T-cell (primary cell): ENCODE results near the gene DGUOK. TPM values are rescaled to one million over a fixed set of nuclear protein-coding genes. Genes with fewer than 3 reads are reported as not detected.

Experiments
- ATAC-seq, 4 experiments: fragments of 200-7000 bp in 3 of 4; fragments of 150-1000 bp in 1 of 4; cut with Tn5 transposase; replicated peaks in 1 of 4; 1 replicate in 3 of 4; 2 replicates in 1 of 4; pipeline ENCODE4 v1.10.0; 2021; ENCODE audit warnings: moderate library complexity in 3 of 4, mild to moderate bottlenecking in 2 of 4, moderate number of reproducible peaks in 1 of 4
- CTCF ChIA-PET, 2 donors: fragments of 300-600 bp; sonication (Branson Sonifier 250); formaldehyde crosslinking; loops; one replicate each; lab custom pipeline; 2022; ENCODE audit warnings: antibody characterized with exemption in 2 of 2; lab: Charles Lee
- POLR2A ChIA-PET, 2 donors: fragments of 300-600 bp; sonication (Branson Sonifier 250); formaldehyde crosslinking; loops; one replicate each; lab custom pipeline; 2022; ENCODE audit warnings: antibody characterized with exemption in 2 of 2; lab: Charles Lee
- DNase-seq, 35 experiments: peaks; one replicate each; pipeline versions ENCODE4 v3.0.0 to v3.0.0-alpha.2; 2013 to 2023
- H3K27ac ChIP-seq: one replicate; pipeline ENCODE4 v1.5.1; 2013; ENCODE audit warnings: low read length
- H3K27me3 ChIP-seq, 2 experiments: replicated peaks in 1 of 2; 1 replicate in 1 of 2; 2 replicates in 1 of 2; pipeline versions ENCODE4 v1.6.1 to v1.7.0; 2013; ENCODE audit warnings: low read length in 1 of 2, mixed read lengths in 1 of 2; ENCODE audit not compliant: control insufficient read depth in 2 of 2, insufficient read depth in 2 of 2; ENCODE audit errors: extremely low read depth in 1 of 2
- H3K36me3 ChIP-seq, 2 donors: 1 replicate in 1 of 2; 2 replicates in 1 of 2; pipeline versions ENCODE4 v1.6.1 to v1.7.0; 2013; ENCODE audit warnings: low read length in 1 of 2; ENCODE audit not compliant: control insufficient read depth in 2 of 2, insufficient read depth in 1 of 2; ENCODE audit errors: extremely low read depth in 1 of 2
- H3K4me1 ChIP-seq, 2 experiments: 1 replicate in 1 of 2; 2 replicates in 1 of 2; pipeline versions ENCODE4 v1.6.1 to v1.7.0; 2013; ENCODE audit warnings: low read length in 2 of 2, mixed read lengths in 1 of 2; ENCODE audit not compliant: insufficient read depth in 2 of 2, control insufficient read depth in 1 of 2; ENCODE audit errors: extremely low read depth in 1 of 2
- H3K4me3 ChIP-seq, 2 donors: 1 replicate in 1 of 2; 2 replicates in 1 of 2; pipeline versions ENCODE4 v1.5.1 to v1.7.0; 2013; ENCODE audit warnings: mild to moderate bottlenecking in 2 of 2, low read length in 1 of 2, moderate library complexity in 1 of 2; ENCODE audit not compliant: control insufficient read depth in 1 of 2; ENCODE audit errors: extremely low read depth in 1 of 2
- H3K9me3 ChIP-seq: 2 replicates; pipeline ENCODE4 v1.7.0; 2013
- H3K27ac Mint-ChIP-seq, 2 donors: one replicate each; pipeline ENCODE4 v1.8.0; 2020 to 2021; ENCODE audit warnings: mild to moderate bottlenecking in 2 of 2, mixed read lengths in 2 of 2
- H3K27me3 Mint-ChIP-seq, 2 donors: one replicate each; pipeline ENCODE4 v1.8.0; 2021 to 2022; ENCODE audit warnings: mixed read lengths in 2 of 2
- H3K36me3 Mint-ChIP-seq: one replicate; pipeline ENCODE4 v1.8.0; 2021; ENCODE audit warnings: mixed read lengths
- H3K4me1 Mint-ChIP-seq, 3 donors: one replicate each; pipeline ENCODE4 v1.8.0; 2020 to 2022; ENCODE audit warnings: mixed read lengths in 3 of 3, mild to moderate bottlenecking in 1 of 3
- H3K4me3 Mint-ChIP-seq, 3 donors: one replicate each; pipeline ENCODE4 v1.8.0; 2020 to 2022; ENCODE audit warnings: mild to moderate bottlenecking in 3 of 3, mixed read lengths in 3 of 3, moderate library complexity in 3 of 3
- H3K9me3 Mint-ChIP-seq, 3 donors: one replicate each; pipeline ENCODE4 v1.8.0; 2020 to 2022; ENCODE audit warnings: mixed read lengths in 3 of 3
- WGBS: methylation state at CpG from one replicate; pipeline ENCODE4 v1.1.5; 2013; ENCODE audit warnings: missing lambda C conversion rate; ENCODE audit not compliant: insufficient coverage; 5-methylcytosine and 5-hydroxymethylcytosine counted together
- total RNA-seq, 35 experiments: library from RNA in 6 of 35; stranded (reverse) in 6 of 35; fragments of 120-200 nt in 1 of 35; gene quantifications; one replicate each; pipeline versions ENCODE4 v1.2.1 to v1.2.4 and lab custom pipeline; 2013 to 2026

Gene DGUOK
- total RNA-seq, 5 donors from 2014 or later (not counting 1 experiment from before 2014, with no cell fraction given) = 44.0 to 70.2 (median 62.5) TPM

- CTCF ChIA-PET = interaction anchor here in 1 of 2 donors (0.6 kb wide), 1 partner anchor 118 kb away, joined by 5 read pairs; no protein-coding TSS in a partner anchor
Observed at GRCh38 chr2:73968357-73968937, 41.8 kb downstream of the DGUOK start.

GRCh38 chr2:73969356-73969755 lies 42.7 kb downstream of the DGUOK start:
- no peaks in the 10 kb centered on the region for H3K36me3 ChIP-seq
- Mint-ChIP-seq H3K4me1 (peaks cover 69 to 79% (median 69%) of the 10 kb centered on the region in 3 donors), H3K27me3 (no peaks in the 10 kb centered on the region), H3K9me3 (no peaks in the 10 kb centered on the region), H3K36me3 (no peaks in the 10 kb centered on the region), H3K4me3 (peak overlapping the region in 1 of 3 donors; percentile 73), H3K27ac (peak overlapping the region; percentile 88 to 96)
- H3K4me3 ChIP-seq = no peak overlapping the region
- no peaks in the 10 kb centered on the region for H3K27me3 ChIP-seq
- no peak overlapping the region for H3K27ac ChIP-seq
- 50% methylated on average over 1 of the region's 4 CpGs for WGBS
- ChIA-PET CTCF (interaction anchor here in 1 of 2 donors (1.7 kb wide), 1 partner anchor 18 kb away, joined by 4 read pairs; no protein-coding TSS in a partner anchor), POLR2A (interaction anchor here in 1 of 2 donors (0.9 kb wide), 1 partner anchor 10 kb away, joined by 3 read pairs; no protein-coding TSS in a partner anchor)
- peaks cover 44 to 50% of the 10 kb centered on the region in 2 experiments for H3K4me1 ChIP-seq
- DNase-seq = no peak
- no peaks in the 10 kb centered on the region for H3K9me3 ChIP-seq
- no peak for ATAC-seq

More at GRCh38 chr2:73968357-73968937, 41.8 kb downstream of the DGUOK start:
- Mint-ChIP-seq H3K27ac (peak overlapping the region; percentile 48 to 62), H3K27me3 (no peaks in the 10 kb centered on the region), H3K4me3 (peak overlapping the region in 1 of 3 donors; percentile 8), H3K4me1 (peaks cover 76 to 81% (median 77%) of the 10 kb centered on the region in 3 donors), H3K36me3 (no peaks in the 10 kb centered on the region), H3K9me3 (no peaks in the 10 kb centered on the region)
- Histone ChIP-seq H3K36me3 (no peaks in the 10 kb centered on the region), H3K9me3 (no peaks in the 10 kb centered on the region), H3K4me3 (no peak overlapping the region), H3K27me3 (no peaks in the 10 kb centered on the region), H3K27ac (no peak overlapping the region), H3K4me1 (peaks cover 44 to 50% of the 10 kb centered on the region in 2 experiments)
- no peak for DNase-seq
- 85% methylated on average over 4 of the region's 8 CpGs for WGBS
- ATAC-seq = no peak
- POLR2A ChIA-PET = interaction anchor here (0.6 to 0.7 kb wide), 3 partner anchors 9 to 64 kb away, joined by 4 to 14 read pairs (median 5); no protein-coding TSS in a partner anchor

- ATAC-seq = peak in 3 of 4 experiments; percentile 5 to 25 (median 23)
- Histone ChIP-seq H3K4me3 (no peak overlapping the region), H3K27ac (peak overlapping the region; percentile 77), H3K36me3 (no peaks in the 10 kb centered on the region), H3K9me3 (no peaks in the 10 kb centered on the region), H3K27me3 (no peaks in the 10 kb centered on the region), H3K4me1 (peaks cover 44 to 51% of the 10 kb centered on the region in 2 experiments)
- H3K4me1 Mint-ChIP-seq = peaks cover 65 to 80% (median 67%) of the 10 kb centered on the region in 3 donors
- H3K36me3 Mint-ChIP-seq = no peaks in the 10 kb centered on the region
- ChIA-PET POLR2A (interaction anchor here (0.5 to 1.3 kb wide), 9 partner anchors 9 to 364 kb away, joined by 3 to 9 read pairs (median 4); no protein-coding TSS in a partner anchor), CTCF (interaction anchor here (0.6 to 1.7 kb wide), 4 partner anchors 18 to 275 kb away, joined by 3 to 8 read pairs (median 4); no protein-coding TSS in a partner anchor)
- H3K27ac Mint-ChIP-seq = peak overlapping the region; percentile 88 to 96
- H3K9me3 Mint-ChIP-seq = no peaks in the 10 kb centered on the region
- H3K27me3 Mint-ChIP-seq = no peaks in the 10 kb centered on the region
- 30% methylated on average over 5 of the region's 6 CpGs for WGBS
- no peak for DNase-seq
- peak overlapping the region; percentile 42 to 73 (median 52) for H3K4me3 Mint-ChIP-seq
Observed at GRCh38 chr2:73970141-73970803, 43.6 kb downstream of the DGUOK start.

DNA sequence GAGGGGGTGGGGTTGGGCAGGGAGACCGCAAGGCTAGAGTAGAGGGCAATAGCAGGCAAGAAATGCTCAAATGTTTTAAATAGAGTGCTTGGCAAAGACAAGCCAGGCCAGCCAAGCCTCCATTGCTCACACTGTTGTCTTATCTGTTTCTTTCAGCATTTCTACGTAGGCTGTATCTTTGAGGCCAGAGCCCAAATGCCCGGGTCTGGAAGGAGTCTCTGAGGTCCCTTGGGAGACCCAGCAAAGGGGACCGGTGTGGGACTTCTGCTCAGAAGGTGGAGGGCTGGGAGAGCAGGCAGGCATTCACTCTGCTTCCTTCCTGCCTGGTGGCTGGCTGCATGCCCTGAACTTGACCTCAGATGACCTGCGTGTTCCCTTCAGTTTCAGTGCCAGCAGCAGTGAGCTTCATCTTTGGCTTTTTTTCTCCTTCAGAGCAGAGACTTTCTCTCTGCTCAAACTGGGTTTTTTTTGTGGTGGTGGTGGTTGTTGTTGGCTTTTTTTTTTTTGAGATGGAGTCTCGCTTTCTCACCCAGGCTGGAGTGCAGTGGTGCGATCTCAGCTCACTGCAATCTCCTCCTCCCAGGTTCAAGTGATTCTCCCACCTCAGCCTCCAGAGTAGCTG lies 44.3 kb downstream of the DGUOK start:
- no peaks in the 10 kb centered on the region for H3K9me3 ChIP-seq
- WGBS = 11% methylated on average over 5 of the region's 7 CpGs
- ChIA-PET CTCF (interaction anchor here (0.6 to 1.7 kb wide), 5 partner anchors 16 to 274 kb away, joined by 3 to 8 read pairs (median 4); no protein-coding TSS in a partner anchor), POLR2A (interaction anchor here (0.6 to 1.3 kb wide), 8 partner anchors 14 to 364 kb away, joined by 3 to 9 read pairs (median 4); no protein-coding TSS in a partner anchor)
- peak overlapping the region; percentile 3 to 36 for H3K4me3 ChIP-seq
- H3K4me3 Mint-ChIP-seq = peak overlapping the region; percentile 52 to 73 (median 62)
- DNase-seq (peak; percentile 37 to 86 (median 56)), ATAC-seq (peak; percentile 75 to 90 (median 88))
- H3K27me3 Mint-ChIP-seq = no peaks in the 10 kb centered on the region
- no peaks in the 10 kb centered on the region for H3K36me3 ChIP-seq
- peaks cover 72 to 87% (median 74%) of the 10 kb centered on the region in 3 donors for H3K4me1 Mint-ChIP-seq
- H3K4me1 ChIP-seq = peaks cover 49 to 58% of the 10 kb centered on the region in 2 experiments
- H3K36me3 Mint-ChIP-seq = no peaks in the 10 kb centered on the region
- peak overlapping the region; percentile 77 for H3K27ac ChIP-seq
- H3K9me3 Mint-ChIP-seq = no peaks in the 10 kb centered on the region
- H3K27ac Mint-ChIP-seq = peak overlapping the region; percentile 88 to 96
- H3K27me3 ChIP-seq = no peaks in the 10 kb centered on the region

GRCh38 chr2:73971722-73972121 lies 45.0 kb downstream of the DGUOK start:
- no CpG with 5 or more reads among the region's 3 CpGs for WGBS
- H3K27ac Mint-ChIP-seq = peak overlapping the region; percentile 88 to 96
- no peaks in the 10 kb centered on the region for H3K36me3 Mint-ChIP-seq
- no peaks in the 10 kb centered on the region for H3K27me3 Mint-ChIP-seq
- POLR2A ChIA-PET = interaction anchor here in 1 of 2 donors (0.6 to 1.3 kb wide), 2 partner anchors 29 to 75 kb away, joined by 3 to 4 read pairs; no protein-coding TSS in a partner anchor
- Histone ChIP-seq H3K4me3 (no peak overlapping the region), H3K4me1 (peaks cover 49 to 58% of the 10 kb centered on the region in 2 experiments), H3K9me3 (no peaks in the 10 kb centered on the region), H3K27ac (peak overlapping the region; percentile 77), H3K36me3 (no peaks in the 10 kb centered on the region), H3K27me3 (no peaks in the 10 kb centered on the region)
- H3K9me3 Mint-ChIP-seq = no peaks in the 10 kb centered on the region
- CTCF ChIA-PET = interaction anchor here (0.6 kb wide), 2 partner anchors 15 to 16 kb away, joined by 3 read pairs; no protein-coding TSS in a partner anchor
- ATAC-seq = no peak
- peaks cover 74 to 89% (median 76%) of the 10 kb centered on the region in 3 donors for H3K4me1 Mint-ChIP-seq
- peak overlapping the region; percentile 52 to 73 (median 62) for H3K4me3 Mint-ChIP-seq
- no peak for DNase-seq
